ENCODE measurements around the gene CINP. TPM values are rescaled to one million over a fixed set of nuclear protein-coding genes. Genes with fewer than 3 reads are reported as not detected.

CINP gene
- total and polyA plus RNA-seq, 2 of the 8 experiments (the other 6 are each of a cell fraction or from before 2014, with no cell fraction given), result 47.8 to 51.6 TPM

DNA sequence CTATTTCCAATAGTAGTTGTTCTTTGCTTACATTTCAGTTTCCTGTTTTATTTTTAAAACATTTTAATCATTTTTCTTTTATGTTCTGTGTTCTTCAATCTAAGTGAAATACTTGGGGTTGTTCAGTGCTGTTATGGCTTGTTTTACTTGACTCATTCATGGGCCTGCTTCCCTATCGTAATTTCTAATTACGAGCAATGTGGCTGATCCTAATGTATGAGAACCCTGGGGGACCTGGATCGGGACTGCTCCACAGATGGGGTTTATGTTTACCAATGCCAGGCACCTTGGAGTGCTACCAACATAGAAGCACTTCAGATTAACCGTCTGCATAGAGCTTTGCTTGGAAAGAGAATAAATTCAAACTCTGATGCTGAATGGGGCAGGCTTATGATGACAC lies 29.8 kb upstream of the CINP start (continued):
- TF ChIP-seq, protein P1, sequence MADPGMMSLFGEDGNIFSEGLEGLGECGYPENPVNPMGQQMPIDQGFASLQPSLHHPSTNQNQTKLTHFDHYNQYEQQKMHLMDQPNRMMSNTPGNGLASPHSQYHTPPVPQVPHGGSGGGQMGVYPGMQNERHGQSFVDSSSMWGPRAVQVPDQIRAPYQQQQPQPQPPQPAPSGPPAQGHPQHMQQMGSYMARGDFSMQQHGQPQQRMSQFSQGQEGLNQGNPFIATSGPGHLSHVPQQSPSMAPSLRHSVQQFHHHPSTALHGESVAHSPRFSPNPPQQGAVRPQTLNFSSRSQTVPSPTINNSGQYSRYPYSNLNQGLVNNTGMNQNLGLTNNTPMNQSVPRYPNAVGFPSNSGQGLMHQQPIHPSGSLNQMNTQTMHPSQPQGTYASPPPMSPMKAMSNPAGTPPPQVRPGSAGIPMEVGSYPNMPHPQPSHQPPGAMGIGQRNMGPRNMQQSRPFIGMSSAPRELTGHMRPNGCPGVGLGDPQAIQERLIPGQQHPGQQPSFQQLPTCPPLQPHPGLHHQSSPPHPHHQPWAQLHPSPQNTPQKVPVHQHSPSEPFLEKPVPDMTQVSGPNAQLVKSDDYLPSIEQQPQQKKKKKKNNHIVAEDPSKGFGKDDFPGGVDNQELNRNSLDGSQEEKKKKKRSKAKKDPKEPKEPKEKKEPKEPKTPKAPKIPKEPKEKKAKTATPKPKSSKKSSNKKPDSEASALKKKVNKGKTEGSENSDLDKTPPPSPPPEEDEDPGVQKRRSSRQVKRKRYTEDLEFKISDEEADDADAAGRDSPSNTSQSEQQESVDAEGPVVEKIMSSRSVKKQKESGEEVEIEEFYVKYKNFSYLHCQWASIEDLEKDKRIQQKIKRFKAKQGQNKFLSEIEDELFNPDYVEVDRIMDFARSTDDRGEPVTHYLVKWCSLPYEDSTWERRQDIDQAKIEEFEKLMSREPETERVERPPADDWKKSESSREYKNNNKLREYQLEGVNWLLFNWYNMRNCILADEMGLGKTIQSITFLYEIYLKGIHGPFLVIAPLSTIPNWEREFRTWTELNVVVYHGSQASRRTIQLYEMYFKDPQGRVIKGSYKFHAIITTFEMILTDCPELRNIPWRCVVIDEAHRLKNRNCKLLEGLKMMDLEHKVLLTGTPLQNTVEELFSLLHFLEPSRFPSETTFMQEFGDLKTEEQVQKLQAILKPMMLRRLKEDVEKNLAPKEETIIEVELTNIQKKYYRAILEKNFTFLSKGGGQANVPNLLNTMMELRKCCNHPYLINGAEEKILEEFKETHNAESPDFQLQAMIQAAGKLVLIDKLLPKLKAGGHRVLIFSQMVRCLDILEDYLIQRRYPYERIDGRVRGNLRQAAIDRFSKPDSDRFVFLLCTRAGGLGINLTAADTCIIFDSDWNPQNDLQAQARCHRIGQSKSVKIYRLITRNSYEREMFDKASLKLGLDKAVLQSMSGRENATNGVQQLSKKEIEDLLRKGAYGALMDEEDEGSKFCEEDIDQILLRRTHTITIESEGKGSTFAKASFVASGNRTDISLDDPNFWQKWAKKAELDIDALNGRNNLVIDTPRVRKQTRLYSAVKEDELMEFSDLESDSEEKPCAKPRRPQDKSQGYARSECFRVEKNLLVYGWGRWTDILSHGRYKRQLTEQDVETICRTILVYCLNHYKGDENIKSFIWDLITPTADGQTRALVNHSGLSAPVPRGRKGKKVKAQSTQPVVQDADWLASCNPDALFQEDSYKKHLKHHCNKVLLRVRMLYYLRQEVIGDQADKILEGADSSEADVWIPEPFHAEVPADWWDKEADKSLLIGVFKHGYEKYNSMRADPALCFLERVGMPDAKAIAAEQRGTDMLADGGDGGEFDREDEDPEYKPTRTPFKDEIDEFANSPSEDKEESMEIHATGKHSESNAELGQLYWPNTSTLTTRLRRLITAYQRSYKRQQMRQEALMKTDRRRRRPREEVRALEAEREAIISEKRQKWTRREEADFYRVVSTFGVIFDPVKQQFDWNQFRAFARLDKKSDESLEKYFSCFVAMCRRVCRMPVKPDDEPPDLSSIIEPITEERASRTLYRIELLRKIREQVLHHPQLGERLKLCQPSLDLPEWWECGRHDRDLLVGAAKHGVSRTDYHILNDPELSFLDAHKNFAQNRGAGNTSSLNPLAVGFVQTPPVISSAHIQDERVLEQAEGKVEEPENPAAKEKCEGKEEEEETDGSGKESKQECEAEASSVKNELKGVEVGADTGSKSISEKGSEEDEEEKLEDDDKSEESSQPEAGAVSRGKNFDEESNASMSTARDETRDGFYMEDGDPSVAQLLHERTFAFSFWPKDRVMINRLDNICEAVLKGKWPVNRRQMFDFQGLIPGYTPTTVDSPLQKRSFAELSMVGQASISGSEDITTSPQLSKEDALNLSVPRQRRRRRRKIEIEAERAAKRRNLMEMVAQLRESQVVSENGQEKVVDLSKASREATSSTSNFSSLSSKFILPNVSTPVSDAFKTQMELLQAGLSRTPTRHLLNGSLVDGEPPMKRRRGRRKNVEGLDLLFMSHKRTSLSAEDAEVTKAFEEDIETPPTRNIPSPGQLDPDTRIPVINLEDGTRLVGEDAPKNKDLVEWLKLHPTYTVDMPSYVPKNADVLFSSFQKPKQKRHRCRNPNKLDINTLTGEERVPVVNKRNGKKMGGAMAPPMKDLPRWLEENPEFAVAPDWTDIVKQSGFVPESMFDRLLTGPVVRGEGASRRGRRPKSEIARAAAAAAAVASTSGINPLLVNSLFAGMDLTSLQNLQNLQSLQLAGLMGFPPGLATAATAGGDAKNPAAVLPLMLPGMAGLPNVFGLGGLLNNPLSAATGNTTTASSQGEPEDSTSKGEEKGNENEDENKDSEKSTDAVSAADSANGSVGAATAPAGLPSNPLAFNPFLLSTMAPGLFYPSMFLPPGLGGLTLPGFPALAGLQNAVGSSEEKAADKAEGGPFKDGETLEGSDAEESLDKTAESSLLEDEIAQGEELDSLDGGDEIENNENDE (IDR thresholded peaks at IDR 0.05; ENCODE audit: insufficient replicate concordance, low read length), result no peak
- TF ChIP-seq CREB1 (IDR thresholded peaks at IDR 0.05), result no peak
- no peak for TF ChIP-seq CHD2 (IDR thresholded peaks at IDR 0.05; ENCODE audit: low read length)
